Epithelial cell of alveolus of lung (primary cell): ENCODE results near the gene SMC1A. TPM values are rescaled to one million over a fixed set of nuclear protein-coding genes. Genes with fewer than 3 reads are reported as not detected.

Experiments
- total RNA-seq: library from RNA; depleted of rRNA; stranded (reverse); fragments of >200 nt; gene quantifications from 2 replicates; pipeline ENCODE4 v1.2.1, GENCODE V29; 2015

The SMC1A gene
- total RNA-seq: 12.1 and 13.8 TPM in 2 replicates

GRCh38 chrX:53422086-53422860, at the start of gene SMC1A:
TSS of gene SMC1A (minus strand) at chrX:53422654. CDS start at chrX:53422600, 54 bp downstream.

GRCh38 chrX:53433651-53434639, 11.5 kb upstream of the SMC1A start, which contains the start of gene HSD17B10:
TSS of gene HSD17B10 (minus strand) at chrX:53434370. CDS start at chrX:53434345, 25 bp downstream.

GRCh38 chrX:53422861-53423306, 430 bp upstream of the SMC1A start, which contains the start of gene RIBC1:
TSS of gene RIBC1 (plus strand) at chrX:53422873. CDS start at chrX:53426277, 3,404 bp downstream.

Other genes with a start within 250 kb of the SMC1A start
- gene KDM5C, start 197.4 kb downstream of the SMC1A start, total RNA-seq: 67.2 and 110 TPM in 2 replicates
- gene IQSEC2, start 141.1 kb downstream of the SMC1A start, total RNA-seq: 17.3 and 18.8 TPM in 2 replicates
- gene RIBC1, start 219 bp upstream of the SMC1A start, total RNA-seq: 0.65 and 1.4 TPM in 2 replicates
- gene HSD17B10, start 11.7 kb upstream of the SMC1A start, total RNA-seq: 75.8 and 95.3 TPM in 2 replicates